ENCODE measurements around the gene CLCN4.

The CLCN4 gene

GRCh38 chrX:10126834-10127233 lies 29.9 kb upstream of the CLCN4 start:
- no peaks in the 10 kb centered on the region for H3K9me3 ChIP-seq (ENCODE audit: control insufficient read depth, low read length)
- no peaks in the 10 kb centered on the region for H3K27me3 ChIP-seq (replicated peaks; ENCODE audit: control insufficient read depth, insufficient read depth, low read length, poor library complexity, severe bottlenecking)
- H3K4me3 ChIP-seq (ENCODE audit: insufficient read depth, low read depth, low read length, poor library complexity, severe bottlenecking) = no peak overlapping the region
- no peaks in the 10 kb centered on the region for H3K4me1 ChIP-seq (ENCODE audit: control insufficient read depth, insufficient read depth, low read length, poor library complexity, severe bottlenecking)
- no peak overlapping the region for H3K27ac ChIP-seq (ENCODE audit: insufficient read depth, low read length, poor library complexity, severe bottlenecking)
- H3K36me3 ChIP-seq (ENCODE audit: control insufficient read depth, insufficient read depth, low read length) = peaks cover 18% of the 10 kb centered on the region
- no peak for DNase-seq

GRCh38 chrX:10128386-10128785 lies 28.4 kb upstream of the CLCN4 start:
- Histone ChIP-seq H3K4me1 (ENCODE audit: control insufficient read depth, insufficient read depth, low read length, poor library complexity, severe bottlenecking) (no peaks in the 10 kb centered on the region), H3K27me3 (replicated peaks; ENCODE audit: control insufficient read depth, insufficient read depth, low read length, poor library complexity, severe bottlenecking) (no peaks in the 10 kb centered on the region), H3K27ac (ENCODE audit: insufficient read depth, low read length, poor library complexity, severe bottlenecking) (no peak overlapping the region), H3K9me3 (ENCODE audit: control insufficient read depth, low read length) (no peaks in the 10 kb centered on the region), H3K36me3 (ENCODE audit: control insufficient read depth, insufficient read depth, low read length) (peaks cover 18% of the 10 kb centered on the region), H3K4me3 (ENCODE audit: insufficient read depth, low read depth, low read length, poor library complexity, severe bottlenecking) (no peak overlapping the region)
- no peak for DNase-seq

DNA sequence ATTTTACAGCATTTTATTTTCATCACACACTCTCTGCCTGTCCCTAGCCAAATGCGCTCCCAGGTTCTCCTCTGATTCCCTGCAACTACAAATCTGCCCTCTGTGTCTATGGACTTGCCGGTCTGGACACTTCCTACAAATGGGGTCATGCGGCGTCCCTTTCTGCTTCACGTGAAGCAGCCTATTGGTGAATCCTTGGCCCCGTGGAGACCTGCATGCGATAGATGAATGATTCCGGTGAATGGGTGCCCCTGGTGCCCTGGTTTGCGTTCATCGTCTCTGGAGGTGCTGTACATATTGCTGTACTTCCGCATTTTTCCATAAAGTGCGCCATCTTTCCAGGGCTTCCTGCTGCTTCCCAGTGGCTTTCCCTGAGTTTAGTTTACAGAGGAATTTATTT lies 27.5 kb upstream of the CLCN4 start:
- Histone ChIP-seq H3K4me1 (ENCODE audit: control insufficient read depth, insufficient read depth, low read length, poor library complexity, severe bottlenecking) (no peaks in the 10 kb centered on the region), H3K9me3 (ENCODE audit: control insufficient read depth, low read length) (no peaks in the 10 kb centered on the region), H3K27me3 (replicated peaks; ENCODE audit: control insufficient read depth, insufficient read depth, low read length, poor library complexity, severe bottlenecking) (no peaks in the 10 kb centered on the region), H3K4me3 (ENCODE audit: insufficient read depth, low read depth, low read length, poor library complexity, severe bottlenecking) (no peak overlapping the region), H3K27ac (ENCODE audit: insufficient read depth, low read length, poor library complexity, severe bottlenecking) (no peak overlapping the region), H3K36me3 (ENCODE audit: control insufficient read depth, insufficient read depth, low read length) (peaks cover 18% of the 10 kb centered on the region)
- DNase-seq = no peak

GRCh38 chrX:10130354-10130753 lies 26.4 kb upstream of the CLCN4 start:
- H3K27me3 ChIP-seq (replicated peaks; ENCODE audit: control insufficient read depth, insufficient read depth, low read length, poor library complexity, severe bottlenecking) = no peaks in the 10 kb centered on the region
- peaks cover 23% of the 10 kb centered on the region for H3K36me3 ChIP-seq (ENCODE audit: control insufficient read depth, insufficient read depth, low read length)
- no peak overlapping the region for H3K27ac ChIP-seq (ENCODE audit: insufficient read depth, low read length, poor library complexity, severe bottlenecking)
- no peaks in the 10 kb centered on the region for H3K9me3 ChIP-seq (ENCODE audit: control insufficient read depth, low read length)
- H3K4me1 ChIP-seq (ENCODE audit: control insufficient read depth, insufficient read depth, low read length, poor library complexity, severe bottlenecking) = no peaks in the 10 kb centered on the region
- no peak overlapping the region for H3K4me3 ChIP-seq (ENCODE audit: insufficient read depth, low read depth, low read length, poor library complexity, severe bottlenecking)
- no peak for DNase-seq

- no peaks in the 10 kb centered on the region for H3K4me1 ChIP-seq (ENCODE audit: control insufficient read depth, insufficient read depth, low read length, poor library complexity, severe bottlenecking)
- DNase-seq = no peak
- peaks cover 32% of the 10 kb centered on the region for H3K36me3 ChIP-seq (ENCODE audit: control insufficient read depth, insufficient read depth, low read length)
- no peak overlapping the region for H3K4me3 ChIP-seq (ENCODE audit: insufficient read depth, low read depth, low read length, poor library complexity, severe bottlenecking)
- H3K27me3 ChIP-seq (replicated peaks; ENCODE audit: control insufficient read depth, insufficient read depth, low read length, poor library complexity, severe bottlenecking) = no peaks in the 10 kb centered on the region
- H3K27ac ChIP-seq (ENCODE audit: insufficient read depth, low read length, poor library complexity, severe bottlenecking) = no peak overlapping the region
- H3K9me3 ChIP-seq (ENCODE audit: control insufficient read depth, low read length) = no peaks in the 10 kb centered on the region
Measured at GRCh38 chrX:10133980-10134676, 22.6 kb upstream of the CLCN4 start.

- peaks cover 24% of the 10 kb centered on the region for H3K36me3 ChIP-seq (ENCODE audit: control insufficient read depth, insufficient read depth, low read length)
- no peaks in the 10 kb centered on the region for H3K27me3 ChIP-seq (replicated peaks; ENCODE audit: control insufficient read depth, insufficient read depth, low read length, poor library complexity, severe bottlenecking)
- H3K27ac ChIP-seq (ENCODE audit: insufficient read depth, low read length, poor library complexity, severe bottlenecking) = no peak overlapping the region
- no peak overlapping the region for H3K4me3 ChIP-seq (ENCODE audit: insufficient read depth, low read depth, low read length, poor library complexity, severe bottlenecking)
- H3K4me1 ChIP-seq (ENCODE audit: control insufficient read depth, insufficient read depth, low read length, poor library complexity, severe bottlenecking) = no peaks in the 10 kb centered on the region
- H3K9me3 ChIP-seq (ENCODE audit: control insufficient read depth, low read length) = no peaks in the 10 kb centered on the region
- DNase-seq = no peak
Measured at GRCh38 chrX:10134921-10135320, 21.9 kb upstream of the CLCN4 start.

- H3K4me3 ChIP-seq (ENCODE audit: insufficient read depth, low read depth, low read length, poor library complexity, severe bottlenecking) = no peak overlapping the region
- H3K9me3 ChIP-seq (ENCODE audit: control insufficient read depth, low read length) = no peaks in the 10 kb centered on the region
- no peaks in the 10 kb centered on the region for H3K27me3 ChIP-seq (replicated peaks; ENCODE audit: control insufficient read depth, insufficient read depth, low read length, poor library complexity, severe bottlenecking)
- H3K4me1 ChIP-seq (ENCODE audit: control insufficient read depth, insufficient read depth, low read length, poor library complexity, severe bottlenecking) = no peaks in the 10 kb centered on the region
- H3K36me3 ChIP-seq (ENCODE audit: control insufficient read depth, insufficient read depth, low read length) = peaks cover 19% of the 10 kb centered on the region
- H3K27ac ChIP-seq (ENCODE audit: insufficient read depth, low read length, poor library complexity, severe bottlenecking) = no peak overlapping the region
- DNase-seq = no peak
Measured at GRCh38 chrX:10135561-10136399, 21.0 kb upstream of the CLCN4 start.

DNA sequence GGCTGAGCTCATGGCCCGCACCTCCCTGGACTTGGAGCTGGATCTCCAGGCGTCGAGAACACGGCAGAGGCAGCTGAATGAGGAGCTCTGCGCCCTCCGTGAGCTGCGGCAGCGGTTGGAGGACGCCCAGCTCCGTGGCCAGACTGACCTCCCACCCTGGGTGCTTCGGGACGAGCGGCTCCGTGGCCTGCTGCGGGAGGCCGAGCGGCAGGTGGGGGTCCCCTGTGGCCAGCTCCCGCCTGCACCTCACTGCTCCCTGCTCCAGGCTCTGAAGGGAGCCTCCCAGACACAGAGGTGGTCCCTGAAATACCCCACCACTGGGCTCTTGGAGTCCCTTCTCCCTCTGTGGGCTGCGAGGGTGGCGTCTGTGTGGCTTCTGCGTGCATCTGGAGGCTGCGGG lies 18.0 kb upstream of the CLCN4 start:
- Histone ChIP-seq H3K27me3 (replicated peaks; ENCODE audit: control insufficient read depth, insufficient read depth, low read length, poor library complexity, severe bottlenecking) (no peaks in the 10 kb centered on the region), H3K36me3 (ENCODE audit: control insufficient read depth, insufficient read depth, low read length) (peaks cover 23% of the 10 kb centered on the region), H3K4me3 (ENCODE audit: insufficient read depth, low read depth, low read length, poor library complexity, severe bottlenecking) (no peak overlapping the region), H3K4me1 (ENCODE audit: control insufficient read depth, insufficient read depth, low read length, poor library complexity, severe bottlenecking) (no peaks in the 10 kb centered on the region), H3K27ac (ENCODE audit: insufficient read depth, low read length, poor library complexity, severe bottlenecking) (no peak overlapping the region), H3K9me3 (ENCODE audit: control insufficient read depth, low read length) (no peaks in the 10 kb centered on the region)
- DNase-seq = no peak

- DNase-seq = no peak
- peaks cover 18% of the 10 kb centered on the region for H3K36me3 ChIP-seq (ENCODE audit: control insufficient read depth, insufficient read depth, low read length)
- no peaks in the 10 kb centered on the region for H3K4me1 ChIP-seq (ENCODE audit: control insufficient read depth, insufficient read depth, low read length, poor library complexity, severe bottlenecking)
- H3K4me3 ChIP-seq (ENCODE audit: insufficient read depth, low read depth, low read length, poor library complexity, severe bottlenecking) = no peak overlapping the region
- no peaks in the 10 kb centered on the region for H3K9me3 ChIP-seq (ENCODE audit: control insufficient read depth, low read length)
- H3K27ac ChIP-seq (ENCODE audit: insufficient read depth, low read length, poor library complexity, severe bottlenecking) = no peak overlapping the region
- no peaks in the 10 kb centered on the region for H3K27me3 ChIP-seq (replicated peaks; ENCODE audit: control insufficient read depth, insufficient read depth, low read length, poor library complexity, severe bottlenecking)
Measured at GRCh38 chrX:10140264-10140663, 16.5 kb upstream of the CLCN4 start.

DNA sequence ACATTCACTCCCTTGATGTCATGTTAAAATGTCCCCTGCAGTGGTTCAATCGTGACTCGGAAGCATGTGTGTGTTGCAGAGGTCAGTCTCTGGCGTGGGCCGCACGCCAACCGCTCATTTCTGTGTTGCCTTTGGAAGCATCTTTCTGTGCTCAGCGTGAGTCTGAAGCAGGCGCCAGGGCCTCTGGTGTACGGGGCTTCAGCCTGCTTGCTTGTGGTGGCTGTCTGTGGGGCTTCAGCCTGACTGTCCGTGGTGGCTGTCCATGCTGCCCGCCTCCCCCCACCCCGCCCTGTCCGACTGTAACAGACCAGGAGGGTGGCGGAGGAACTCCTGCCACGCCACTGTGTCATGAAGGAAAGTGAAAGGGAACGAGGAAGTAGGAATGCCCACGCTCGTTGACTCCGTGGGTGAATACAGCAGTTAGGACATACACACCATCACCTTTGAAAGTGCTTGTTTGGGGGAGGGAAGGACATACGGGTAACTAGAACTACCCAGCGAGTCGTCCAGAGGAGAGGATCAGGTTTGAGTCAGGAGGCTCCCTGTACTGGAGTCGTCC lies 14.7 kb upstream of the CLCN4 start:
- Histone ChIP-seq H3K27ac (ENCODE audit: insufficient read depth, low read length, poor library complexity, severe bottlenecking) (no peak overlapping the region), H3K36me3 (ENCODE audit: control insufficient read depth, insufficient read depth, low read length) (peaks cover 9% of the 10 kb centered on the region), H3K9me3 (ENCODE audit: control insufficient read depth, low read length) (no peaks in the 10 kb centered on the region), H3K4me1 (ENCODE audit: control insufficient read depth, insufficient read depth, low read length, poor library complexity, severe bottlenecking) (no peaks in the 10 kb centered on the region), H3K4me3 (ENCODE audit: insufficient read depth, low read depth, low read length, poor library complexity, severe bottlenecking) (no peak overlapping the region), H3K27me3 (replicated peaks; ENCODE audit: control insufficient read depth, insufficient read depth, low read length, poor library complexity, severe bottlenecking) (no peaks in the 10 kb centered on the region)
- DNase-seq = no peak

All from effector memory CD4-positive, alpha-beta T cell (primary cell).